Activated B cell treated with CpG ODN at 0.5 μM for 24 hours (primary cell): ENCODE data around the gene ASTE1. TPM values are rescaled to one million over a fixed set of nuclear protein-coding genes. Genes with fewer than 3 reads are reported as not detected.

Source experiments
- ATAC-seq: fragments of 200-7000 bp; cut with Tn5 transposase; one replicate; pipeline ENCODE4 v1.10.0; 2021; ENCODE audit warnings: low read depth, mild to moderate bottlenecking, moderate library complexity
- CTCF ChIA-PET: fragments of 350-600 bp; sonication (Branson Sonifier 250); formaldehyde crosslinking; loops from one replicate; lab custom pipeline; 2021; ENCODE audit warnings: antibody characterized with exemption; lab: Charles Lee
- POLR2A ChIA-PET: fragments of 350-600 bp; sonication (Branson Sonifier 250); formaldehyde crosslinking; loops from one replicate; lab custom pipeline; 2021; ENCODE audit warnings: antibody characterized with exemption; lab: Charles Lee
- DNase-seq: peaks from one replicate; pipeline ENCODE4 v3.0.0; 2022
- H3K27ac Mint-ChIP-seq: one replicate; pipeline ENCODE4 v1.8.0; 2020; ENCODE audit warnings: mixed read lengths
- H3K27me3 Mint-ChIP-seq: one replicate; pipeline ENCODE4 v1.8.0; 2021; ENCODE audit warnings: mixed read lengths
- H3K36me3 Mint-ChIP-seq: one replicate; pipeline ENCODE4 v1.8.0; 2021; ENCODE audit warnings: low read depth, mixed read lengths
- H3K4me1 Mint-ChIP-seq: one replicate; pipeline ENCODE4 v1.8.0; 2021; ENCODE audit warnings: mixed read lengths
- H3K4me3 Mint-ChIP-seq: one replicate; pipeline ENCODE4 v1.8.0; 2020; ENCODE audit warnings: mild to moderate bottlenecking, mixed read lengths
- H3K9me3 Mint-ChIP-seq: one replicate; pipeline ENCODE4 v1.8.0; 2020; ENCODE audit warnings: mixed read lengths
- intact Hi-C: fragments of 100-400 bp; cut with micrococcal nuclease; formaldehyde crosslinking; loops from one replicate; pipeline ENCODE4 v1.15.1; 2024
- total RNA-seq: library from RNA; stranded (reverse); gene quantifications from 2 replicates; pipeline ENCODE4 v1.2.3, GENCODE V29; 2022
- TF ChIP-seq, protein P1 (sequence below): fragments of 200-600 bp; IDR thresholded peaks from one replicate; pipeline ENCODE4 v1.8.0; 2022; ENCODE audit warnings: antibody characterized with exemption, mild to moderate bottlenecking

ASTE1 gene
- total RNA-seq, 1 donor from 2014 or later, result 16.9 TPM

DNA sequence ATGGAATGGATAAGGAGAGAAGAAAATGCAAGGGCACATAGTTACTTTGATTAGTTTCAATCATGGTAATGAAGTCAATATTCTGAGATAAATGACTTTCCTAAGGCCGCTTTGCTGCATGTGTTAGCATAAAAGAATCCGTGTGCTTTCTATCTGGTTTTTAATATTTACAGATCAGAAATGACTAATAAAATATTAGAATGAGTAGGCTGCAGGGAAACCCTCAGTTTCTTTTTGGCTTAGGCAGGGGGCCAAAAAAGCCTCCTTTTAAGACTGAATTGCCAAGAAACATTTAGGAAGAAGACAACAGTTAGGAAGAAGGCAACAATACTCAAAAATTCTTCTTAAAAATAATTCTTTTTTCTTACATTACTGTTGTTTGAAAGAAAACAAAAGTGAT, 11.7 kb upstream of the ASTE1 start:
- H3K9me3 Mint-ChIP-seq, result peaks cover 1% of the 10 kb centered on the region
- H3K36me3 Mint-ChIP-seq, result no peaks in the 10 kb centered on the region
- no peak overlapping the region for H3K4me3 Mint-ChIP-seq
- no peak for DNase-seq
- ChIA-PET CTCF (no interaction called here), POLR2A (no interaction called here)
- TF ChIP-seq, protein P1, sequence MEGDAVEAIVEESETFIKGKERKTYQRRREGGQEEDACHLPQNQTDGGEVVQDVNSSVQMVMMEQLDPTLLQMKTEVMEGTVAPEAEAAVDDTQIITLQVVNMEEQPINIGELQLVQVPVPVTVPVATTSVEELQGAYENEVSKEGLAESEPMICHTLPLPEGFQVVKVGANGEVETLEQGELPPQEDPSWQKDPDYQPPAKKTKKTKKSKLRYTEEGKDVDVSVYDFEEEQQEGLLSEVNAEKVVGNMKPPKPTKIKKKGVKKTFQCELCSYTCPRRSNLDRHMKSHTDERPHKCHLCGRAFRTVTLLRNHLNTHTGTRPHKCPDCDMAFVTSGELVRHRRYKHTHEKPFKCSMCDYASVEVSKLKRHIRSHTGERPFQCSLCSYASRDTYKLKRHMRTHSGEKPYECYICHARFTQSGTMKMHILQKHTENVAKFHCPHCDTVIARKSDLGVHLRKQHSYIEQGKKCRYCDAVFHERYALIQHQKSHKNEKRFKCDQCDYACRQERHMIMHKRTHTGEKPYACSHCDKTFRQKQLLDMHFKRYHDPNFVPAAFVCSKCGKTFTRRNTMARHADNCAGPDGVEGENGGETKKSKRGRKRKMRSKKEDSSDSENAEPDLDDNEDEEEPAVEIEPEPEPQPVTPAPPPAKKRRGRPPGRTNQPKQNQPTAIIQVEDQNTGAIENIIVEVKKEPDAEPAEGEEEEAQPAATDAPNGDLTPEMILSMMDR, result no peak
- no peak overlapping the region for H3K27ac Mint-ChIP-seq
- intact Hi-C loops, result no loop called here
- ATAC-seq, result no peak
- peaks cover 5% of the 10 kb centered on the region for H3K27me3 Mint-ChIP-seq
- no peaks in the 10 kb centered on the region for H3K4me1 Mint-ChIP-seq

DNA sequence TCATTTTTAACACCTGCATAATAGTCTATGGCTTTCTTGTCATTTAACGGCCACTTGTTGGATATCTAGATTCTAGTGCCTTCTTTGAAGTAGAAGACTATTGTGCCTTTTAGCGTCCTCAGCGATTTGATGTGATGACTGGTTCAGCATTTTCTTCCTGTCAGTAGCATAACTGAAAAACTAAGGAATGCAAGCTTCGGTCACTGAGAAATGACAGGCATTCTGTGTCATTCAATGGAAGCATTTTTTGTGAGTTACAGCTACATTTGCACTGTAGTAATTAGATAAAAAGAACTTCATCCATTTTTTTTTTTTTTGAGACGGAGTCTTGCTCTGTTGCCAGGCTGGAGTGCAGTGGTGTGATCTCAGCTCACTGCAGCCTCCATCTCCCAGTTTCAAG, 10.4 kb upstream of the ASTE1 start:
- ChIA-PET CTCF (no interaction called here), POLR2A (no interaction called here)
- DNase-seq, result no peak
- Mint-ChIP-seq H3K27me3 (peaks cover 2% of the 10 kb centered on the region), H3K9me3 (no peaks in the 10 kb centered on the region), H3K4me3 (no peak overlapping the region), H3K36me3 (no peaks in the 10 kb centered on the region), H3K4me1 (no peaks in the 10 kb centered on the region), H3K27ac (no peak overlapping the region)
- ATAC-seq, result no peak
- intact Hi-C loops, result no loop called here
- TF ChIP-seq, protein P1, result no peak

DNA sequence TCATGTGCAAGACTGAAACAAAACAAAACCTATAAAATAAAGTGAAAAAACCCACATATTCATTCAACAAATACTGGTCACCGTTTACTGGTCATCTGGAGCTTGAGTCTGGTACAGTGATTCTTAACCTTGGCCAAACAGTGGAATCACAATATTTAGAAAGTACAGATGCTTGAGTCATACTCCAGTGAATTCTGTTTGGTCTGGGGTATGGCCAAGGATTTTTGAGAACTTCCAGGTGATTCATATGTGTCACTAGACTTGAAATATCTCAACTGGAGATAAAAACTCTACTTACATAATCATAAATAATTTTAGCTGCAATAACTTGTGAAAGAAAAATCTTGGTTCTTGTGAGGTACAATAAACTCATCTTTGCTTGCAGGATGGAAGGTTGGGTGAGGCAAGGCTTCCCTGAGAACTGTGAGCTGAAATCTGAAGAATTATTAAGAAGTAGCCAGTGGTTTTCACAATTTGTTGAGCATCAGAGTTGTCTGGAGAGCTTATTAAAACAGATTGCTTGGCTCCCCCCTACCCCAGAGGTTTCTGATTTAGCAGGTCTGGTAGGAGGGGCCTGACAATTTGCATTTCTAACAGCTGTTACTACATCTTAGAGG, 9.7 kb upstream of the ASTE1 start:
- DNase-seq (no peak), ATAC-seq (no peak)
- no peaks in the 10 kb centered on the region for H3K36me3 Mint-ChIP-seq
- no peaks in the 10 kb centered on the region for H3K27me3 Mint-ChIP-seq
- no peaks in the 10 kb centered on the region for H3K4me1 Mint-ChIP-seq
- H3K9me3 Mint-ChIP-seq, result no peaks in the 10 kb centered on the region
- ChIA-PET CTCF (no interaction called here), POLR2A (interaction anchor here (1.7 kb wide), 1 partner anchor 10 kb away, joined by 8 read pairs; the partner anchor contains the start of genes ASTE1 and NEK11)
- intact Hi-C loops, result no loop called here
- no peak overlapping the region for H3K4me3 Mint-ChIP-seq
- no peak overlapping the region for H3K27ac Mint-ChIP-seq
- TF ChIP-seq, protein P1, result no peak

DNA sequence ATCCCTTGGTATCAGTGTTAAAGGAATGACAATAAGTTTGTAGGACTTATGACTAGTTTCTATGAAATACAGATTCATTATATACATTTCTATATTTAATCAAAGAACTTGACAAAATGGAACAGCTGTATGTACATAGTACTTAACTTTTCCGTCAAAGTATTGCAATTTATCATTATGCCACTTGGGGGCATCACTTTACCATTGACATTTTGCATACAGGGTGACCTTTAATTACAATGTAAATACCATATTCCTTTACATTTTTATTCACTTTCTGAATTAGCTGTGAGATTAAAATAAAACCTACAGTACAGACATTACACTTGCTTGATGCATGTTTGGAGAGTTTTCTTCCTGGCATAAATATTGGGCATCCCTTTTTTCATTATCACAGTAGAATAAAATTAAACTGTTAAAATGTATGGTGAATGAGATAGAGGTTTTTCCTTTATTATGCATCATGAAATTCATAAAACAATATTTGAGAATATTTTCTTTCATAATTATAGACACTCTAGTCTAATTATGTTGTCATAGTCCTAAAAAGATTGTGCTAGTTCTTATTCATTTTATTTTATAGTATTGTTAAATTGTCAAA, 7.0 kb upstream of the ASTE1 start:
- DNase-seq (no peak), ATAC-seq (peak; percentile 60)
- intact Hi-C loops, result loop anchor here (1.0 kb wide), 4 partner anchors 761 to 1366 kb away; no protein-coding TSS in a partner anchor
- Mint-ChIP-seq H3K36me3 (no peaks in the 10 kb centered on the region), H3K9me3 (no peaks in the 10 kb centered on the region), H3K27ac (no peak overlapping the region), H3K27me3 (no peaks in the 10 kb centered on the region), H3K4me3 (no peak overlapping the region), H3K4me1 (no peaks in the 10 kb centered on the region)
- POLR2A ChIA-PET, result no interaction called here
- TF ChIP-seq, protein P1, result peak; percentile 71
- CTCF ChIA-PET, result interaction anchor here (0.8 to 1.6 kb wide), 6 partner anchors 9 to 1366 kb away, joined by 3 to 5 read pairs (median 4); no protein-coding TSS in a partner anchor

DNA sequence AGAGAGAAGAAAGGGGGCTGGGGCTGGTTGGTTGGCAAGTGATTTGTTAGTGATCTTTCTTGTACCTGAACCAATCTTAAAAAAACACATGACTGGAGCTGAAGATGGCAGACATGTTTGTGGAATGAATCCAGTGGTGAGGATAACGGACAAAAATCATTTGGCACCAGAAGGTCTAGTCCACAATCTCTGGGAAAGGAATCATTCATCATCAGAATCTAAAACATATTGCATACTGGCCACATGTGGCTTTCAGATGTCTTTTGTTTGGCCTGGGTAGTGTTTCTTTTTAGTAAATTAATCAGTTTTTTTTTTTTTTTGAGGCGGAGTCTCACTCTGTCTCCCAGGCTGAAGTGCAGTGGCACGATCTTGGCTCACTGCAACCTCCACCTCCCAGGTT, 5.0 kb upstream of the ASTE1 start:
- intact Hi-C loops, result no loop called here
- TF ChIP-seq, protein P1, result no peak
- Mint-ChIP-seq H3K4me3 (no peak overlapping the region), H3K36me3 (peaks cover 1% of the 10 kb centered on the region), H3K9me3 (no peaks in the 10 kb centered on the region), H3K27ac (no peak overlapping the region), H3K4me1 (peaks cover 7% of the 10 kb centered on the region), H3K27me3 (no peaks in the 10 kb centered on the region)
- POLR2A ChIA-PET, result no interaction called here
- CTCF ChIA-PET, result interaction anchor here (0.6 to 0.8 kb wide), 2 partner anchors 99 to 763 kb away, joined by 3 read pairs; no protein-coding TSS in a partner anchor
- DNase-seq (no peak), ATAC-seq (no peak)
